Caco-2 (cell line): Measurements from ENCODE around the gene RIMS3. TPM values are rescaled to one million over a fixed set of nuclear protein-coding genes. Genes with fewer than 3 reads are reported as not detected.

Experiments
- BruUV-seq: library from RNA; stranded (reverse); fragments of 400-500 nt; replicated peaks from 2 replicates; lab custom pipeline; 2021; lab: Mats Ljungman, UMichigan
- CTCF ChIA-PET: fragments of 300-600 bp; sonication (Branson Sonifier 250); formaldehyde crosslinking; loops from one replicate; lab custom pipeline; 2022; ENCODE audit warnings: antibody characterized with exemption; lab: Charles Lee
- POLR2A ChIA-PET: fragments of 300-600 bp; sonication (Branson Sonifier 250); formaldehyde crosslinking; loops from one replicate; lab custom pipeline; 2022; ENCODE audit warnings: antibody characterized with exemption; lab: Charles Lee
- DNase-seq, 2 experiments: peaks; one replicate each; pipeline versions ENCODE4 v3.0.0 to v3.0.0-alpha.2; 2020 to 2022
- H3K27me3 ChIP-seq: replicated peaks from 2 replicates; pipeline ENCODE4 v1.6.0; 2011; ENCODE audit warnings: low read length; ENCODE audit not compliant: control insufficient read depth, insufficient read depth
- H3K36me3 ChIP-seq: 2 replicates; pipeline ENCODE4 v1.5.1; 2011; ENCODE audit warnings: low read length; ENCODE audit not compliant: control insufficient read depth, insufficient read depth
- H3K4me1 ChIP-seq: fragments of 250-450 bp; sonication (Bioruptor Pico); 2 replicates; pipeline ENCODE4 v1.5.1; 2020; ENCODE audit warnings: mild to moderate bottlenecking
- H3K4me3 ChIP-seq: 2 replicates; pipeline ENCODE4 v1.5.1; 2011; ENCODE audit warnings: low read depth, mild to moderate bottlenecking, control low read depth, low read length
- H3K9me3 ChIP-seq: fragments of 250-450 bp; sonication (Bioruptor Pico); 2 replicates; pipeline ENCODE4 v1.5.1; 2020; ENCODE audit warnings: mild to moderate bottlenecking, moderate library complexity
- H3K27ac Mint-ChIP-seq: one replicate; pipeline ENCODE4 v1.8.0; 2022; ENCODE audit warnings: mixed read lengths; ENCODE audit not compliant: unreplicated experiment
- H3K27me3 Mint-ChIP-seq: one replicate; pipeline ENCODE4 v1.8.0; 2022; ENCODE audit warnings: mixed read lengths; ENCODE audit not compliant: insufficient read depth, unreplicated experiment
- H3K36me3 Mint-ChIP-seq: one replicate; pipeline ENCODE4 v1.8.0; 2022; ENCODE audit warnings: mild to moderate bottlenecking, mixed read lengths; ENCODE audit not compliant: insufficient read depth, unreplicated experiment
- H3K4me1 Mint-ChIP-seq: one replicate; pipeline ENCODE4 v1.8.0; 2022; ENCODE audit warnings: low read depth, mixed read lengths; ENCODE audit not compliant: unreplicated experiment
- H3K4me3 Mint-ChIP-seq: one replicate; pipeline ENCODE4 v1.8.0; 2022; ENCODE audit warnings: mild to moderate bottlenecking, moderate library complexity, mixed read lengths; ENCODE audit not compliant: unreplicated experiment
- H3K9me3 Mint-ChIP-seq: one replicate; pipeline ENCODE4 v1.8.0; 2022; ENCODE audit warnings: mixed read lengths; ENCODE audit not compliant: unreplicated experiment
- CTCF ChIP-seq, 2 experiments: fragments of 200-600 bp in 1 of 2; IDR thresholded peaks; 1 replicate in 1 of 2; 2 replicates in 1 of 2; pipeline versions ENCODE4 v1.5.1 to v1.8.0; 2011 to 2022; ENCODE audit warnings: antibody characterized with exemption in 1 of 2, control low read depth in 1 of 2, inconsistent platforms in 1 of 2, low read depth in 1 of 2, low read length in 1 of 2, mild to moderate bottlenecking in 1 of 2, moderate library complexity in 1 of 2; ENCODE audit not compliant: insufficient read depth in 1 of 2, severe bottlenecking in 1 of 2, unreplicated experiment in 1 of 2
- intact Hi-C: fragments of 100-400 bp; cut with micrococcal nuclease; formaldehyde crosslinking; loops from one replicate; pipeline ENCODE4 v1.10.0; 2022; ENCODE audit not compliant: unreplicated experiment
- total RNA-seq: library from RNA; stranded (reverse); gene quantifications from 2 replicates; pipeline ENCODE4 v1.2.3, GENCODE V29; 2022

The RIMS3 gene
- total RNA-seq, 1 experiment from 2014 or later: 3.1 TPM

- H3K27me3 ChIP-seq: no peaks in the 10 kb centered on the region
- intact Hi-C loops: no loop called here
- no peaks in the 10 kb centered on the region for H3K27me3 Mint-ChIP-seq
- no peak overlapping the region for H3K4me3 Mint-ChIP-seq
- TF ChIP-seq CTCF (IDR thresholded peaks at IDR 0.05; ENCODE audit: insufficient read depth in 1 of 2, low read depth in 1 of 2, low read length in 1 of 2, severe bottlenecking in 1 of 2, unreplicated experiment in 1 of 2): no peak
- no peak overlapping the region for H3K4me3 ChIP-seq
- POLR2A ChIA-PET: no interaction called here
- no peaks in the 10 kb centered on the region for H3K9me3 ChIP-seq
- no peaks in the 10 kb centered on the region for H3K9me3 Mint-ChIP-seq
- CTCF ChIA-PET: no interaction called here
- no peaks in the 10 kb centered on the region for H3K4me1 Mint-ChIP-seq
- H3K36me3 Mint-ChIP-seq: peaks cover 6% of the 10 kb centered on the region
- no peaks in the 10 kb centered on the region for H3K4me1 ChIP-seq
- H3K36me3 ChIP-seq: no peaks in the 10 kb centered on the region
- no peak for DNase-seq
- no TSS peak for BruUV-seq
- no peak overlapping the region for H3K27ac Mint-ChIP-seq
Observed at GRCh38 chr1:40607921-40608320, 57.6 kb downstream of the RIMS3 start.

- ChIA-PET POLR2A (no interaction called here), CTCF (no interaction called here)
- no peak for DNase-seq
- Histone ChIP-seq H3K4me3 (no peak overlapping the region), H3K4me1 (no peaks in the 10 kb centered on the region), H3K36me3 (no peaks in the 10 kb centered on the region), H3K9me3 (no peaks in the 10 kb centered on the region), H3K27me3 (no peaks in the 10 kb centered on the region)
- intact Hi-C loops: no loop called here
- no TSS peak for BruUV-seq
- Mint-ChIP-seq H3K27me3 (peaks cover 3% of the 10 kb centered on the region), H3K4me3 (no peak overlapping the region), H3K36me3 (peaks cover 6% of the 10 kb centered on the region), H3K4me1 (no peaks in the 10 kb centered on the region), H3K9me3 (no peaks in the 10 kb centered on the region), H3K27ac (no peak overlapping the region)
- no peak for TF ChIP-seq CTCF (IDR thresholded peaks at IDR 0.05; ENCODE audit: insufficient read depth in 1 of 2, low read depth in 1 of 2, low read length in 1 of 2, severe bottlenecking in 1 of 2, unreplicated experiment in 1 of 2)
Observed at GRCh38 chr1:40606978-40607377, 58.5 kb downstream of the RIMS3 start.

GRCh38 chr1:40606194-40606593 lies 59.3 kb downstream of the RIMS3 start:
- POLR2A ChIA-PET: no interaction called here
- BruUV-seq: no TSS peak
- CTCF ChIA-PET: no interaction called here
- no peak for TF ChIP-seq CTCF (IDR thresholded peaks at IDR 0.05; ENCODE audit: insufficient read depth in 1 of 2, low read depth in 1 of 2, low read length in 1 of 2, severe bottlenecking in 1 of 2, unreplicated experiment in 1 of 2)
- H3K4me1 Mint-ChIP-seq: no peaks in the 10 kb centered on the region
- H3K27ac Mint-ChIP-seq: no peak overlapping the region
- Histone ChIP-seq H3K36me3 (no peaks in the 10 kb centered on the region), H3K4me1 (no peaks in the 10 kb centered on the region), H3K4me3 (no peak overlapping the region), H3K27me3 (no peaks in the 10 kb centered on the region), H3K9me3 (no peaks in the 10 kb centered on the region)
- intact Hi-C loops: no loop called here
- H3K36me3 Mint-ChIP-seq: peaks cover 6% of the 10 kb centered on the region
- peaks cover 3% of the 10 kb centered on the region for H3K27me3 Mint-ChIP-seq
- no peak overlapping the region for H3K4me3 Mint-ChIP-seq
- H3K9me3 Mint-ChIP-seq: no peaks in the 10 kb centered on the region
- no peak for DNase-seq
